ENCODE results near the gene CYP11A1. TPM values are rescaled to one million over a fixed set of nuclear protein-coding genes. Genes with fewer than 3 reads are reported as not detected.

CYP11A1 gene
- total RNA-seq = 2.4 TPM

GRCh38 chr15:74367296-74367854 lies at the start of gene CYP11A1:
TSS of gene CYP11A1 (minus strand) at chr15:74367646. CDS start at chr15:74367585, 61 bp downstream.
- no peak for DNase-seq (ENCODE audit: low spot score)

GRCh38 chr15:74417225-74417624 lies 49.8 kb upstream of the CYP11A1 start:
- no peak for DNase-seq (ENCODE audit: low spot score)

- DNase-seq (ENCODE audit: low spot score) = no peak
Measured at GRCh38 chr15:74415966-74416916, 48.8 kb upstream of the CYP11A1 start.

- no peak for DNase-seq (ENCODE audit: low spot score)
Measured at GRCh38 chr15:74414603-74415338, 47.3 kb upstream of the CYP11A1 start.

- no peak for DNase-seq (ENCODE audit: low spot score)
Measured at GRCh38 chr15:74414081-74414580, 46.7 kb upstream of the CYP11A1 start.

GRCh38 chr15:74413350-74414080 lies 46.1 kb upstream of the CYP11A1 start:
- no peak for DNase-seq (ENCODE audit: low spot score)

GRCh38 chr15:74412159-74412558 lies 44.7 kb upstream of the CYP11A1 start:
- no peak for DNase-seq (ENCODE audit: low spot score)

- no peak for DNase-seq (ENCODE audit: low spot score)
Measured at GRCh38 chr15:74411686-74412085, 44.2 kb upstream of the CYP11A1 start.

- no peak for DNase-seq (ENCODE audit: low spot score)
Measured at GRCh38 chr15:74410502-74410901, 43.1 kb upstream of the CYP11A1 start.

GRCh38 chr15:74409225-74409624 lies 41.8 kb upstream of the CYP11A1 start:
- DNase-seq (ENCODE audit: low spot score) = no peak

GRCh38 chr15:74408815-74409214 lies 41.4 kb upstream of the CYP11A1 start:
- DNase-seq (ENCODE audit: low spot score) = no peak

- DNase-seq (ENCODE audit: low spot score) = no peak
Measured at GRCh38 chr15:74408385-74408784, 40.9 kb upstream of the CYP11A1 start.

- DNase-seq (ENCODE audit: low spot score) = no peak
Measured at GRCh38 chr15:74406992-74407705, 39.7 kb upstream of the CYP11A1 start.

GRCh38 chr15:74406517-74406916 lies 39.1 kb upstream of the CYP11A1 start:
- no peak for DNase-seq (ENCODE audit: low spot score)

- DNase-seq (ENCODE audit: low spot score) = no peak
Measured at GRCh38 chr15:74405823-74406222, 38.4 kb upstream of the CYP11A1 start.

GRCh38 chr15:74403991-74404563 lies 36.6 kb upstream of the CYP11A1 start:
- DNase-seq (ENCODE audit: low spot score) = no peak

GRCh38 chr15:74403588-74403919 lies 36.1 kb upstream of the CYP11A1 start:
- no peak for DNase-seq (ENCODE audit: low spot score)

GRCh38 chr15:74402873-74403587 lies 35.6 kb upstream of the CYP11A1 start:
- DNase-seq (ENCODE audit: low spot score) = no peak

- no peak for DNase-seq (ENCODE audit: low spot score)
Measured at GRCh38 chr15:74402337-74402841, 34.9 kb upstream of the CYP11A1 start.
